Ovary (tissue), 9 donors: ENCODE data around the gene TAF11. TPM values are rescaled to one million over a fixed set of nuclear protein-coding genes. Genes with fewer than 3 reads are reported as not detected.

Source experiments
- DNase-seq, 5 donors: peaks; one replicate each; pipeline ENCODE4 v3.0.0-alpha.2; 2019 to 2020
- H3K27ac ChIP-seq, 2 donors: fragments of 200-600 bp; one replicate each; pipeline versions ENCODE4 v1.5.1 to v1.8.0; 2019 to 2022
- H3K27me3 ChIP-seq: fragments of 200-600 bp; one replicate; pipeline ENCODE4 v1.8.0; 2022
- H3K36me3 ChIP-seq: fragments of 200-600 bp; sonication (generic); one replicate; pipeline ENCODE4 v1.5.1; 2019
- H3K4me1 ChIP-seq: one replicate; pipeline ENCODE4 v1.8.1; 2013; ENCODE audit warnings: mild to moderate bottlenecking, moderate library complexity; ENCODE audit not compliant: insufficient read depth
- H3K4me3 ChIP-seq: fragments of 200-600 bp; sonication (generic); one replicate; pipeline ENCODE4 v1.5.1; 2017
- H3K9me3 ChIP-seq, 2 donors: fragments of 200-600 bp in 1 of 2; sonication (generic) in 1 of 2; one replicate each; pipeline versions ENCODE4 v1.5.1 to v1.8.1; 2013 to 2019; ENCODE audit warnings: mild to moderate bottlenecking in 1 of 2, moderate library complexity in 1 of 2
- CTCF ChIP-seq, 3 donors: fragments of 450-650 bp in 2 of 3; fragments of 200-600 bp in 1 of 3; IDR thresholded peaks; one replicate each; pipeline versions ENCODE4 v1.5.1 to v1.8.0; 2016 to 2022; ENCODE audit warnings: antibody characterized with exemption in 3 of 3, mild to moderate bottlenecking in 1 of 3
- EP300 ChIP-seq: sonication (generic); formaldehyde crosslinking; IDR thresholded peaks from one replicate; pipeline ENCODE4 v1.6.1; 2017; ENCODE audit warnings: antibody characterized with exemption
- POLR2A ChIP-seq: fragments of 450-650 bp; IDR thresholded peaks from one replicate; pipeline ENCODE4 v1.6.1; 2017; ENCODE audit warnings: antibody characterized with exemption, mild to moderate bottlenecking, moderate library complexity
- WGBS, 3 donors: extraction: QIAGEN DNeasy Blood & Tissue Kit in 1 of 3; methylation state at CpG; one replicate each; pipeline versions ENCODE4 v1.1.5 to v1.1.7; 2013 to 2017; 5-methylcytosine and 5-hydroxymethylcytosine counted together
- intact Hi-C, 4 donors: fragments of 100-400 bp; cut with DNase I; formaldehyde crosslinking; loops; one replicate each; pipeline versions ENCODE4 v1.11.0 to v1.15.1; 2022 to 2023
- polyA plus RNA-seq, 2 donors: library from polyadenylated mRNA; stranded (reverse); fragments of 200-250 nt in 1 of 2; fragments of 350-450 nt in 1 of 2; fragmentation: Illumina TruSeq in 1 of 2; extraction: RNeasy Lipid Tissue Mini Kit (QIAGEN cat#74804) in 1 of 2; gene quantifications; one replicate each; pipeline ENCODE4 v1.2.3, GENCODE V29; 2013 to 2014
- total RNA-seq, 7 donors: library from RNA; depleted of rRNA in 2 of 7; stranded (reverse); fragments of >200 nt in 2 of 7; fragmentation: NEBNext Ultra II Directional in 3 of 7; extraction: Animal tissue kit (Norgen Biotek cat#: 25700) in 3 of 7; gene quantifications; one replicate each; pipeline versions ENCODE4 v1.1.0 to v1.2.4, GENCODE V29; 2016 to 2023
- donor health status: DM: no; HTN: no; CAD: no; lungs with moderate emphysema.
- donor health status: DM: no; HTN: no; CAD: no.
- donor health status: Bipolar disorder and iron deficiency.
- donor health status: DM: yes; HTN: yes; CAD: no.
- donor health status: DM: no; HTN: no; CAD: no.
- donor health status: DM: yes; HTN: yes; CAD: no.

The TAF11 gene
- total and polyA plus RNA-seq, 9 donors = 16.0 to 30.8 (median 19.4) TPM

- no peak for DNase-seq
- WGBS, 3 donors = 90 to 94% (median 94%) methylated on average over 6 of the region's 6 CpGs
- intact Hi-C loops = no loop called here
- no peak overlapping the region for H3K4me3 ChIP-seq
- H3K27ac ChIP-seq = no peak overlapping the region
- no peaks in the 10 kb centered on the region for H3K36me3 ChIP-seq
- no peaks in the 10 kb centered on the region for H3K9me3 ChIP-seq
- H3K27me3 ChIP-seq = no peaks in the 10 kb centered on the region
- no peak for TF ChIP-seq CTCF (IDR thresholded peaks at IDR 0.05)
- no peak for TF ChIP-seq EP300
- no peak for TF ChIP-seq POLR2A
- H3K4me1 ChIP-seq = peaks cover 7% of the 10 kb centered on the region
Observed at GRCh38 chr6:34909320-34909883, 21.6 kb upstream of the TAF11 start.

- Histone ChIP-seq H3K4me1 (peaks cover 10% of the 10 kb centered on the region), H3K27ac (no peak overlapping the region), H3K9me3 (no peaks in the 10 kb centered on the region), H3K27me3 (no peaks in the 10 kb centered on the region), H3K36me3 (no peaks in the 10 kb centered on the region), H3K4me3 (no peak overlapping the region)
- no peak for DNase-seq
- 95 to 99% (median 99%) methylated on average over 3 of the region's 3 CpGs for WGBS, 3 donors
- TF ChIP-seq POLR2A = no peak
- no peak for TF ChIP-seq EP300
- TF ChIP-seq CTCF (IDR thresholded peaks at IDR 0.05) = no peak
- intact Hi-C loops = no loop called here
Observed at GRCh38 chr6:34908194-34908593, 20.4 kb upstream of the TAF11 start.

GRCh38 chr6:34906826-34907225 is 19.0 kb upstream of the TAF11 start:
- Histone ChIP-seq H3K4me1 (peaks cover 10% of the 10 kb centered on the region), H3K9me3 (no peaks in the 10 kb centered on the region), H3K4me3 (no peak overlapping the region), H3K27ac (no peak overlapping the region), H3K27me3 (no peaks in the 10 kb centered on the region), H3K36me3 (no peaks in the 10 kb centered on the region)
- intact Hi-C loops = no loop called here
- no peak for DNase-seq
- TF ChIP-seq EP300 (no peak), POLR2A (no peak), CTCF (IDR thresholded peaks at IDR 0.05) (no peak)
- 85 to 91% (median 89%) methylated on average over 2 of the region's 2 CpGs for WGBS, 3 donors

- TF ChIP-seq CTCF (IDR thresholded peaks at IDR 0.05) (no peak), EP300 (no peak)
- intact Hi-C loops = no loop called here
Observed at GRCh38 chr6:34904990-34905613, 17.3 kb upstream of the TAF11 start.

More at GRCh38 chr6:34904990-34905613, 17.3 kb upstream of the TAF11 start:
- no peak for DNase-seq
- Histone ChIP-seq H3K27me3 (no peaks in the 10 kb centered on the region), H3K27ac (no peak overlapping the region), H3K9me3 (no peaks in the 10 kb centered on the region), H3K4me3 (no peak overlapping the region), H3K4me1 (peaks cover 6% of the 10 kb centered on the region), H3K36me3 (no peaks in the 10 kb centered on the region)
- WGBS, 3 donors = 89 to 96% (median 93%) methylated on average over 5 of the region's 5 CpGs
